PC-9 (cell line): ENCODE data around the gene IDS.
"Not testable (repeated sequence)": the region's sequence is repeated elsewhere in the genome, so short reads cannot be mapped to it uniquely, and the experiment has no call there.

ENCODE experiments used
- EZH2 ChIP-seq: fragments of 200-600 bp; sonication (generic); IDR thresholded peaks from 2 replicates; pipeline ENCODE4 v1.8.0; 2017; ENCODE audit warnings: antibody characterized with exemption, low read depth
- TF ChIP-seq, protein P1 (sequence below): fragments of 200-600 bp; sonication (generic); conservative IDR thresholded peaks from 2 replicates; pipeline ENCODE4 v1.6.1; 2017; ENCODE audit warnings: mixed run types, antibody characterized with exemption, mild to moderate bottlenecking, moderate library complexity

DNA sequence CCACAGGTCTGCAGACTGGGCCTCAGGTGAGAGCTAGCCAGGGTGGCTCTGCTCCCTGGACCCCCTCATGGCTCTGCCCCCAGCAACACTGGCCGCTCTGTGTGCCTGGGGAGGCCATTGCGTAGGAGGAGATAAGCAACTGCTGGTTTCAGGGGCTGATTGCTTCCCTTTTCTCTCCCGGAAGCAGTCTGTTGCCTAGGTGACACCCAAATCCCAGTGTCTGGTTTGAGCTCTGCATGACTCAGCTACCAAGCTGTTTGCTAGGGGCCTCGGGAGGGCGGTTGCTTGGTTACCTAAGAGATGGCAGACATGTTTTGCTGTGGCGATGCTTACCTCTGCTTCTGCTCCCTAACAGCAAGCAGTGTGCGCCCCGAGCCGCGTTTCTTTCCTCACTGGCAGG, 20.3 kb upstream of the IDS start:
- TF ChIP-seq, protein P1, sequence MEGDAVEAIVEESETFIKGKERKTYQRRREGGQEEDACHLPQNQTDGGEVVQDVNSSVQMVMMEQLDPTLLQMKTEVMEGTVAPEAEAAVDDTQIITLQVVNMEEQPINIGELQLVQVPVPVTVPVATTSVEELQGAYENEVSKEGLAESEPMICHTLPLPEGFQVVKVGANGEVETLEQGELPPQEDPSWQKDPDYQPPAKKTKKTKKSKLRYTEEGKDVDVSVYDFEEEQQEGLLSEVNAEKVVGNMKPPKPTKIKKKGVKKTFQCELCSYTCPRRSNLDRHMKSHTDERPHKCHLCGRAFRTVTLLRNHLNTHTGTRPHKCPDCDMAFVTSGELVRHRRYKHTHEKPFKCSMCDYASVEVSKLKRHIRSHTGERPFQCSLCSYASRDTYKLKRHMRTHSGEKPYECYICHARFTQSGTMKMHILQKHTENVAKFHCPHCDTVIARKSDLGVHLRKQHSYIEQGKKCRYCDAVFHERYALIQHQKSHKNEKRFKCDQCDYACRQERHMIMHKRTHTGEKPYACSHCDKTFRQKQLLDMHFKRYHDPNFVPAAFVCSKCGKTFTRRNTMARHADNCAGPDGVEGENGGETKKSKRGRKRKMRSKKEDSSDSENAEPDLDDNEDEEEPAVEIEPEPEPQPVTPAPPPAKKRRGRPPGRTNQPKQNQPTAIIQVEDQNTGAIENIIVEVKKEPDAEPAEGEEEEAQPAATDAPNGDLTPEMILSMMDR: not testable (repeated sequence)
- not testable (repeated sequence) for TF ChIP-seq EZH2
